Activated T-helper 1 cell treated with Interleukin-2 at 50 U/mL for 16 hours (primary cell): ENCODE results near the gene CHMP4A.

Source experiments
- DNase-seq: peaks from one replicate; pipeline ENCODE4 v3.0.0-alpha.2; 2020; ENCODE audit warnings: low read depth

The CHMP4A gene, protein sequence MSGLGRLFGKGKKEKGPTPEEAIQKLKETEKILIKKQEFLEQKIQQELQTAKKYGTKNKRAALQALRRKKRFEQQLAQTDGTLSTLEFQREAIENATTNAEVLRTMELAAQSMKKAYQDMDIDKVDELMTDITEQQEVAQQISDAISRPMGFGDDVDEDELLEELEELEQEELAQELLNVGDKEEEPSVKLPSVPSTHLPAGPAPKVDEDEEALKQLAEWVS

DNA sequence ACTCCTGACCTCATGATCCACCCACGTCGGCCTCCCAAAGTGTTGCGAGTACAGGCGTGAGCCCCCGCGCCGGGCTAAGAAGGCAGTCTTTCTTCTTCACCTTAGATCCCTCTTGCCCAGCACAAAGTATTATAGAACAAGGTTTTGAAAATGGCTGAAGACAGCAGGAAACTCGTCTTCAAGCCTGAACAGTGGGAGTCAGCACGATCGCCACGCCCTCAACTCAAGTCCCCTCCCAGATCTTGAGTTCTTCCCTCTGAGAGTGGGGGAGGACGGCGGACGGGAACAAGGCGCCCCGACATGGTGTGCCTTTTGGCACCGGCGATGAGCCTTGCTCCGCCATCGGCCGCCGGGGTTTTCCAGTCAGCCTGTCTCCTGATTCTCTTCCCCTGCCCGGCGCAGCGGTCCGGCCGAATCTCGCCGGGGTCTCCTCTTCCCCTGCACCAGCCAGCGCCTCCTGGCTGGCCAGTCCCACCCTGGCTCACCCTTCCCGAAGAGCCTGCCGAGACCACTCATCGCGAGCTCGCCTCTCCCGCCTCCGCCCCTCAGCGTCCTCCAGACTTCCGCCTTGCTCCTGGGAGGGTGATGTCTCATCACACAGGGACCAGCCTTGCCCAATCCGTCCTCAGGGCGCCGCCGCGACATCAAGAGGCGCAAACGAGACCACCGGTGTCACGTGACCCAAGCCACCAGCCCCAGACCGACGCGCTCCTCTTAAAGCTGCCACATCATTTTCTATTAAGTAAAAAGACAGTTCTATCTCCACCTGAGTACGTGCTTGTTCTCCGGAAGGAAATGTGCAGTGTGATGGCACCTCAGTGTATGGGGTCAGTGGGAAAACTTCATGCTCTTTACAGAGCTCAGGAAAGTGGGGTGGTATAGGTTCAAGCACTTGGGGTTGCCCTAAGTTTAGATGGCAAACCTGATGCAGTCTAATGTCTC, at the start of gene CHMP4A:
Gene CHMP4A, minus strand, starts transcription at position 565 of the 942 bp plus-strand sequence. Its CDS starts 49 bp downstream, at position 516.
- peak; percentile 91 for DNase-seq

DNA sequence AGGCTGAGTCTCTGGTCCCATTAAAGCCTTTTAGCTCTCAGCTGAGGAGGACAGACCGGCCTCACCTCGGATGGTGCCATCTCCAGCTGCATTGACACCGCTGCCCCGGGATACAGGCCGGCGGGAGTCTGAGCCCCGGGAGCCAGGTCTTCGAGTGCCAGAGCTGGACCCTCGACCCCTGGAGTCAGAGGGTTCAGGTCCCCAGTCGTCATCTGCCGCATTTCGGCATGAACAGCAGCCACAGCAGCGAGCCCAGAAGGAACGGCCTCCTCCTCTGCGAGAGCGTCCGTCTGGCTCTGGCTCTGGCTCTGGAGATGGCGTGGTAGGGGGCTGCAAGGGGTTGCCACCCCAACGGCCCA, 48.7 kb upstream of the CHMP4A start:
- DNase-seq, result no peak

DNA sequence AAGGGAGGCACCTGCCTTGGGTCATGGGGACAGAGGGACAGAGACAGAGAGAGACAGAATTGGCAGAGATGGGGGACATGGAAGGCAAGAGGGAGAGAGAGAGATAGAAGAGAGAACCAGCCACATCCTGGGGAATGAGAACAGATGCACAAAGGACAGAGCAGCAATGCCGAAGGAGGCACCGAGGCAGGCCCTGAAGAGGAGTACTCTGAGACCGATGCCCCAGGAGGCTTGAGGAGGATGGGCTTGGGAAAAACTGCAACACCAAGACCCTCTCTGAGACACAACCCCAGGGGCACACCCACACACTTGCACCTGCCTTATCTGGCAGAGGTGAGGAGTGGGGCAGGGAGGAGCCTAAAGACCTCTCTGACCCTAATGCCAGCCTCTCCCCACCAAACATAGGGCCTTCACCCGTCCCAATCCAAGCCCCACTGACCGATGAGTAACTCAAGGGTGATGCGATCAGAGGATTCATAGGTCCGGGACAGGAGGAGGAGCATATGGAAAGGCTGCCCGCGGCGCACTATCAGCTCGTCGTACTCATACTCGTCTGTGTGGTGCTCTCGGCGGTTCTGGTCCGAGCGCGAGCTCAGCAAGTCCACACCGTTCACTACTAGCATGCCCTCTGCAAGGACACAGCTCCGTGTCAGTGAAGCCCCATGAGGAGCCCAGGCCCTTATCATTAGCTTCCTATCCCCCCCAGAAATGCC, 48.1 kb upstream of the CHMP4A start:
- no peak for DNase-seq

DNA sequence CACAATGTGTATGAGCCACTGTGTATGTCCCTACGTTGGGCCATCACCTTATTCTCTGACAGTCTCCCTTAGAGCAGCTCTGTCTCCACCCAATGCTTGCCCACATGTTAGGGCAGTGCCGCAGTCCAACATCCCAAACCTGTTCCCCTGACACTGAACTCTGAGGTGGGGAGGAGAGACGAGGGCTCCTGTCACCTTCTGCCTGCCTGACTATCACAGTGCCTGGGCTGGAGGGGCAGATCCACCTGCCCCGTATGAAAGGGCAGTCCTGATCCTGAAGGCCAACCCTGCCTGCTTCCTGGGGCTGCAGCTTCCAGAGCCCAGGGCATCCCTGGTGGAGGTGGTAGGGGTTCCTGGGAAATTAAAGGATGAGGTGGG, 47.5 kb upstream of the CHMP4A start:
- no peak for DNase-seq

DNA sequence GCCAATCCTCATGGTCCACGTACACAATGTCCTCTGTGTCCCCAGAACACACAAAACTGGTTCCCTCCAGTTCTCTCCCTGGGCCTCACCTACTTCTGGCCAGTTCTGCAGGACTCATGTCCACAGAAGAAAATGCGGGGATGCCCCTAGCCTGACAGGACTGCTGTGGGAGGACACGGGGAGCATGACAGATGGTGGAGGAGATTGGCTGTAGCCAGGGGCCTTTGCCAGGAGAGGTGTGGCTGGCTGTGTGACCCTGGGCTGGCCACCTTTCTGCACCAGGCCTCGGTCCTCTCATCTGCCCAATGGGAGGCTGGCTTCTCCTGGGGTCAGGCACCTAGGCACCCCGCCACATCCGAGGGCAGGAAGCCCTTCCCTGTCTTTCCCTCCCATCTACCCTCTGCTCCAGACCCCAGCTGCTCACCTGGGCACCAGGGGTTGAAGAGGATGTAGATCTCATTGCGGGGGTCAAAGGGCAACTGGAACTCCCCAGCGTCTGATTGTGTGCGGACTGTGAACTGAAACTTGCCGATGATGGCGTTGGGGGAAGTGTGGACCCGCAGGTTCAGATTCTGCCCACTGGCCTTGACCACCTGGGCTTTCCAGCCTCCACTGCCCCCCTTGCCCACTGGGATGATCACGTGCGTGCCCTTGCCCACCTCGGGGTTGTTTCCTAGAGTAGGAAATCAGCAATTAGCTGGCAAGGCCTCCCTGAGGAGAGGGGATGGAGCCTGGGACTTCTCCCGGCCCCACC, 46.9 kb upstream of the CHMP4A start:
- DNase-seq, result no peak

DNA sequence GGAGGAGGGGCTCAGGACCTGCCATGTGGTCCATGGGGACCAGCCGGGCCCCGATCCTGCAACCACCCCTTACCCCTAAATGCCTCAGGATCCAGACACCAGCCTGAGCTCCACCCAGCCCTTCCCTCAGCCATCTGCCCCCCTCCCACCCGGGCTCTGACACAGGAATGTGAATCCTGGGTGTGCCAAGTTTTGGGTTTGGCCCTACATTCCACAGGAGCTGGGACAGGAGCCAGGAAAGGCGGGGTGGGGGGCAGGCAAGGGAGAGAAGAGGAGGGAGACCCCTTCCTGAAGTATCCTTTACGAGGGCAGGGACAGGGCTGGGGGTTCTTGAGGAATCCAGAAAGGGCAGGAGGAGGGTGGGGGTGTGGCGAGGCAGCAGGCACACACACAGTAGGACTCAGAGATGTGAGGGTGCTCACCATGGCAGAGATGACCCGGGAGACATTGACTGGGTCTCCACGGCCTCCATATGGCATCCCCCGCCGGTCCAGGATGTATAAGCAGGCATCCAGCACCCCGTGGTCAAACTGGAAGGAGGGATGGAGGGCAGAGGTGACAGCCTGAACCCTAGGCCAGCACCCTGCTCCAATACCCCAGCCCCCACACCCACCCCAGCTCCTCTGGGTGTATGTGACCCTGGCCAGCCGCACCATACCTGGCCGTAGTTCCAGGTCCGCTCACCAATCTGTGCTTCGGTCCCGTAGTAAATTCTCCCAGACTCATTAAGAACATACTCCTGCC, 46.2 kb upstream of the CHMP4A start:
- DNase-seq, result no peak

DNA sequence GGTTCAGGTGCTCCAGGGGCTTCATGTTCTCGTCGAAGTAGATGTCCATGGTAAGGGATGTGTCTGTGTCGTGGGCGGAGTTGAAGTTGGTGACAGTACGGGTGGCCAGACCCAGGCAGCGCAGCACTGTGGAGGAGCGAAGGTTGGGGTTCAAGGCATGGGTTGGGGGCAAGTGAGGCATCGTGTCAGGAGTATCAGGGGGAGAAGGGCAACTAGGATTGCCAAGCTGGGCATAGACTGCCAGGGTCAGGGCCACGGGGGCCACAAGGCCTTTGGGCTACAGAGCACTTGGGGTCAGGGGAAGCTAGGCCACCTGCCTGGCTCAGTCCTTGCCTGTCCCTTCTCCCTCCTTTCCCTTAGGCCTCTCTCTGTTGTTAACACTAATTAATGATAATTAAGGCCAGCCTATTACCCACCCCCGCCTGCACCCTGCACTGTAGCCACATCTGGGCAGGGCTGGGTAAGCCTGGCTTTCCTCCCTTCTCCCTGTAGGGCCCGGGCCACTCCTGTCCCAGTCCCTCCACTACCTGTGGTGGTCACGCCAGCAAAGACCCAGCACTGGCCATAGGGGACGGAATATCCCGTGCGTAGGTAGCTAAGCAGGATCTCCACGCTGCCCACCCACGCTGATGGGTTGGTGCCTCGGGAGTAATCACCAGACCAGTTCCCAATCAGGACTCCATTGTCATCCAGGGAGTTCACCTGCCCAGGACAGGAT, 45.4 kb upstream of the CHMP4A start:
- no peak for DNase-seq

DNA sequence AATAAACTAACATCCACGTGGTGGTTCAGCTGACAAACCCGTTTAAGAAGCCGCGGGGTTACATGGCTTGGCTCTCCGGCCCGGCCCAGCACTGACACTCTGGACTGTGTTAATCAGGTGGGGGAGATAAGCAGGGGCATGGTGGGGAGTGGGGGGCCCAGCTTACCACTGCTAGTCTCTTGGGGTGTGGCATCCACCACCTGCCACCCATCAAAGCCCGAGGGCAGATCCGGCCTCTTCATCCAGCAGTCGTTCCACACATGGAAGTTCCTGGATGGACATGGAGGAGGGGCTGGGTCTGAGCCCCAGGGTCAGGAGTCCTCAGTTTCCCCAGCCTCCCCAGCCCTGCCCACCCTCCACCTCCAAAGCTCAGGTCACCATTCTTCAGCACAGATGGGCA, 44.8 kb upstream of the CHMP4A start:
- no peak for DNase-seq

DNA sequence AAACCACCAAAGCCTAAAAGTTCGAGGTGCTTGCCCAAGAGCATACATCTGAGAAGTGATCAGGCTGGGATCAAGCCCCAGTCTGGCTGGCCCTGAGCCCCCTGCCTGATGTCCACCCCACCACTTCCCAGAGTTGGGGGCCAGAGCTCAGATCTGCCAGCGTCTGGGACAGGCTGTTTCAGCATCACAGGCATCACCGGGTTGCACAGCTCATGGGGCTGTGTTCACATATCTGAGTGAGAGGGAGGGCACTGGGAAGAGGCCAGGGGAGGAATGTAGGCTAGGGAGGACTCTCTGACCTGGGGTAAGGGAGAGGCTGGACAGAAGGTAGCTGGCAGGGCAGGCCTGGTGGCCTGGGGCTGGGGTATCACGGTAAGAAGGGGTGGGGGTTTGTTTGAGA, 43.7 kb upstream of the CHMP4A start:
- no peak for DNase-seq

DNA sequence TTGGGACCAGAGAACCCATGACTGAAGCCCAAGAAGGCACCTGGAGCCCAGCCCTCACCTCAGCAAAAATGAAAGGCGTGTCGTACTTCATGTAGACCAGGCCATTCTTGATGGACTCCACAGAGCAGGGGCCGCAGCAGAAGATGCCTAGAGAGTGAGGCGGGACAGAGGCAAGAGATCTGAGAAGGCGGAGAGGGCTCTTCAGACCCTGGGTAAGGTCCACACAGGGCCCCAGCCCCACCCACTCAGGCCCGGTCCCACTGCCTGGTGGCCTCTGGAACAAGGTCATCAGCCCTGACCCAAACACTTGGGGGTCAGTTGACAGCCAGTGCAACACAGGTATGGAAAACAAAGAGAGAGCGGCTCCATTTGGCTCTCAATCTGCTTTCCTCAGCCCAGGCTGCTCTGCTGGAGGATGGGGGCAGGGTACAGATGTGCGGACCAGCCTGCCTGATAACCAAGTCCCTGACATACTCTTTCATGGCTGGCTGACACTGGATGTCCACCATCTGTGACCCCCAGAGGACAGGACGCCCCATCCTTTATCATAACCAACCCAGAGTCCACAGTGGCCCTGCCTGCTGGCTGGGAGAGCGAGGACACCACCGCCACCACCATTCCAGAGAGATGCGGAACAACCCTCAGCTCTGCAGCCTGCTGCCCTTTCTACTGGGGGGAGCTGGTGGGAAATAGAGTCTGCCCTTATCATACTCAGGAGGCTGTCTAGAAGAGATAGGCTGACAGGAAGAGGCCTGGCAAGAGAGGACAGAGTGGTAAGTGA, 42.8 kb upstream of the CHMP4A start:
- no peak for DNase-seq

DNA sequence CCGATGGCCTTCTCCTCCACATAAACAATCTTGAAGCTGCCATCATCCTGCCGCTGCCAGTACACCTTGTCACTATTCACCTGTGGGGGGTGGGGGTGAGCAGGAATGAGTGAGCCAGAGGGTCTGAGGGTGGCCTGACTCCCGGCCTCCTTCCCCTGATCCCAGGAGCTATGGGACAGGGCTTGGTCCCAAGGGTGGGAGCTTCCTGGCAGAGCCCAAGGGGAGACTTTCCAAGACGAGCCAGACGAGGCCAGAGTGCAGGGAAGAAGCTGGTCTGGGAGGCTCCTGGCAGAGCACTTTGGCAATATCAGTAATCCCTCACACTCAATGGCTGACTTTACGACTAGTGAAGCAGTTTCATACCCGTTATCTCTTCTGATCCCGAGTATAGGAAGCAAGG, 42.1 kb upstream of the CHMP4A start:
- no peak for DNase-seq

DNA sequence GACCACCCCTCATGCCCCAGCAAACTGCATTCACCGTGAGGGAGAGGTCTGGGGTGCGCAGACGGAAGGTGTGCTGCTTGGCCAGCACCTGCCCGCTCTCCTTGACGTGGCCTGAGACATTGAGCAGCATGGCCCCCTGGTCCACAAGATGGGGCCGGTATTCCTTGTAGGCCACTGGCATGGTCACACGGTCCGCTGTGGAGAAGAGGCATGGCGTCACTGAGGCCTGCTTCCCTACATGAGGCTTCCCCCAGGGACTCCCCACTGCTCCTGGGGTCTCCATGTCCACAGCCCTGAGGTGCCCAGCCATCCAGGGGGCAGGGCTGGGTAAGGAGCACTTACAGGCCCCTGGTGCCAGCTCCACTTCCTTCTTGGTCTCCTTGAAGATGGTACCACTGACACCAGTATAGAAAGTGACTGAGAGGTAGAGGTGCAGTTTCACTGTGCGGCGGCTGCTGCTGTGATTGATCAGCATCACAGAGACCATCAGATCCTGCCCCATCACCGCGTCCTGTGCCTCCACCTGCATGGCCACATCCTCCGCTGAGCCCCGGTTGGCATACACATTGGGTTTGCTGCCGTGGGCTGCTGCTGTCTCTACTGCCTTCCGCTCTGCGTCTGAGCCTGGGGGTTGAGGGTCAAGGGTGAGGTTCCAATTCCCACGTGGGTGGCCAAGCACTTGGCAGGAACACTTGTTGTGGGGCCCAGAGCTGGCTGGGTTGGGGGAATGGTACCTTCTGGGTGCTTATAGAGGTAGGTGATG, 41.5 kb upstream of the CHMP4A start:
- DNase-seq, result no peak

DNA sequence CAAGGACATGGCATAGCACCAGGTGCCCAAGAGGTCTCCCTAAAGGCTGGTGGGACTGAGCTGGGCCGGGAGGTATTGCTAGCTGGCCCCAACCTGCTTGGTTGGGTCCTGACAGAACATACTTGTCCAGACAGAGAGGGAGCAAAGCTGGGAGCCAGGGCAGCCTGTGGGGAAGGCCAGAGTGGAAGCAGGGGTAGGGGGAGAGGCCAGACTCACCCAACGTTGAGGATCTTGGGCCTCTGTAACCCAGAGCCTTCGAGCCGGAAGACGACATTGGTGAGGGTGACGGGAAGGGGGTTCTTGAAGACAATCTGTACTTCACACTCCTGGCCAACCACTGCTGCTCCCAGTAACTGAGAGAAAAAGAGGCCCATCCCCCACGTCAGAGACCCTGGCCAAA, 40.6 kb upstream of the CHMP4A start:
- no peak for DNase-seq

DNA sequence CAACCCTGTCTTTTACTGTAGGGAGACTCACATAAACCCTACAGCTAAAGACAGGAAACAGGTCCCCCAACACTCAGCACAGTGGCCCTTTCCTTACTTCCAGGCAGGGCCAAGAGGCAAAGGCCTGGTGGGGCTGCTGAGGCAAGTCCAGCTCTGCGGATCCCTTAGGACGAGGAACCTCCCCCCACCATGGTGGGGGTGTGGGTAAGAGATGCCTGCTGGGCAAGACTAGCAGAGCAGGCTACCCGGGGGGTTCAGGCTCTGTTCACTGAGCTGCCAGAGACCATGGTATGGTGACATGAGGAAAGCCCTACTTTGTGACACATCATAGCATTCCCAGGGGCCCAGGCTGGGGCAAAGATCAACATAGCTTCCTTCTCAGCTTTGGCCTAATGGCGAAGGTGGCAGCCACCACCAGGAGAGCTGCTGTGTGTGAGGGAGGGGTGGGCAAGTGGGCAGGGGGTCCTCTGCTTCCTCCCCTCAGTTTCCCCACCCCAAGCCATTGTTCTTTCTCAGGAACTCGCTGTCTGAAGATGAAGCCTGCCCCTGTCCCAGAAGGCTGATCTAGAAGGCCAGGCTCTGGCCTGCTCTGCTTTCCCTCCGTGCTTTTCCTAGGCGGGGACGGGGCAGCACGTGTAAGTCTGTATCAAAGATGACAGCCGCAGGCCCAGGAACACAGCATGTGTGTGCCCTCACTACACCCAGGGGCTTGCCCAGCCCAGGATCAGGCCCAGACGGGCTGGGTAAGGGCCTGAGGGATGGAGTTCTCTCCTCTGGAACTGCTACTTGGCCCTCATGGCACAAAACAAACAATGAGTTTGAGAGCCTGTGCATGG, 39.2 kb upstream of the CHMP4A start:
- no peak for DNase-seq

DNA sequence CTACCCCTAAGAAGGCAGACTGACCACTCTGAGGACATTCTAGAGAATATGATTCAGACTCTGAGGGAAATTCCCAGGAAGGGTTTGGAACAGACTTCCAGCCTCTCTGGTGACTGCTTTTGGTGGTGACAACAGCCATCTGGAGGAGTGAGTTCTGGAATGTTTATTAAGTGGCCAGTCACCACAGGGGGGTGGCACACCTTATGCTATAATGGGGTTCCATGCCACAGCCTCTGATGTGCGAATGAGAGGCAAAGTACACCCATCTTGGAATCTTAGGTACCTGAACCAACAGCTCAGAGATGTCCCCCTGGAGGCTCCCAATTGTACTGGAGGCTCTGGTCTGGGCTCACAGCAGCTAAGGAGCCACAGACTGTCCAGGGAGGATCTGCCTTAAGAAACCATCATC, 38.6 kb upstream of the CHMP4A start:
- no peak for DNase-seq

DNA sequence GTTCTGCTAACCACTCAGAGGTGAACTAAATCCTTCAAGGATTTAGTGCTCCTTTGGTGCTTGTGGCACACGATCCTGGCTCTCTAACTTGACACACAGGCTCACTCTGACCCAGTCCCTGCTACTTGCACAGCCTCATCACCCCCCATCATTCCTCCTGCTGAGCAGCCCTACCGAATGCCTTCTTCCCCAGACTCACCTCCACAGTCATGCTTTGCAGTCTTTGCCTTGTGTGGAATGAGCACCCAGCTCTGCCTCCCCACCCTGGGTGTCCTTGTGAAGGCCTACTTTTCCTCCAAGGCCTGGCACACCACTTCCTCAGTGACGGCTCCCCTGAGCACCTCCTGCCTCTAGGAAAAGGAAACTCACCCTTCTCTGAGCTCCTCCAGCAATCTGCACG, 37.1 kb upstream of the CHMP4A start:
- DNase-seq, result no peak

DNA sequence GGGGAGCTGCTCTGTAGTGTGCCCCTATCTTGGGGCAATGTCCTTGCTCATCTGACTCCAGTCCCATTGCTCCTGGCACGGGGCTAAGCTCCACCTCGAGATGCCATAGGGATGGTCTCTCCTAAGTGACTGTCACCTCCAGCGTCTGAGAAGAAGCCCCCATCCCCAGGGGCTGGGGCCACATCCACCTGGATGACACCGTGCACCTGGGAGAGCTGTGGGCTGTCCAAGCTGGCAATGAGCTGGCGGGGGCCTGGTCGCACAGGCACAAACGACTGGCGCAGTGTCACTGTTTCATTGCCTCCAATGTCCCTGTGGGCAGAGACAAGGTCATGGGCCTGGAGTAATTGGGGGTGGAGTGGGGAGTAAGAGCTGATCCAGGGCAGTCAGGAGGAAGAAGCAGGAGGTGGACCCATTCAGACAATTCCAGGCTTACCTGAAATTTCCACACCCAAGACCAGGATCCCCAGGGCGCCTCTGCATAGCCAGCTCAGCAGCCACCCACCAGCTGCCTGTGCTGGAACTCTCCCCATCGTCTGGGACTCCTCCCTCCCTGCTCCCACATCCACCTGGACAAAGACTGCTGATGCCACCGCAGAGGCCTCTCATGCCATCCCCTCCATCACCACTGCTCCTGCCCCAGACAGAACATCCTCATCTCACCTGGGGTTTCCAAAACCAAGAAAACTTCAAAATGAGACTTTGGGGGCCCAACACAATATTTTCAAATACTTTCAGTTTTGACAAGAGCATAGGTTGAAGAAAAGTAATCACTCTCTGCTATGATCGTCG, 36.1 kb upstream of the CHMP4A start:
- DNase-seq, result no peak

DNA sequence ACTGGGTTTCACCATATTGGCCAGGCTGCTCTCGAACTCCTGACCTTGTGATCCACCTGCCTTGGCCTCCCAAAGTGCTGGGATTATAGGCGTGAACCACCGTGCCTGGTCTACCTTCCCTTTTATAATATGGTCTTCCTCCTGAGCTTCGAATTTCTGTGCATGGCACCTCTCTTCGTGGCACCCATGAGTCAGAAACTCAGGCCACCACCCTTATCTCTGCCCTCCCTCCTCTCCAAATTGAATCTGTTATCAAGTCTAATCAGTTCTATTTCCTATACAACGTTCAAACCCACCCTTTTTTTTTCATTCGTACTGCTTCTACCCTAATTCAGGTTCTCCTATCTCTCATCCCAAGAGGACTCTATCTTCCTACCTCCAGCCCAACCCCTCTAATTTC, 34.1 kb upstream of the CHMP4A start:
- DNase-seq, result no peak
